Activated CD4-positive, CD25-positive, alpha-beta regulatory T cell (primary cell): ENCODE data around the gene POM121C.
"Not testable (repeated sequence)": the region's sequence is repeated elsewhere in the genome, so short reads cannot be mapped to it uniquely, and the experiment has no call there.

Experiments used
- DNase-seq, 4 experiments: peaks; one replicate each; lab custom pipeline; 2025; lab: John Stamatoyannopoulos, UW

POM121C gene

GRCh38 chr7:75393194-75393593, 92.9 kb downstream of the POM121C start:
- DNase-seq = not testable (repeated sequence)

- not testable (repeated sequence) for DNase-seq
Observed at GRCh38 chr7:75374519-75375317, 111.4 kb downstream of the POM121C start.

GRCh38 chr7:75374144-75374518, 112.0 kb downstream of the POM121C start:
- not testable (repeated sequence) for DNase-seq

- not testable (repeated sequence) for DNase-seq
Observed at GRCh38 chr7:75367313-75367712, 118.8 kb downstream of the POM121C start.
